GM21619 (cell line): Measurements from ENCODE around the gene PARP12.

ENCODE experiments used
- ATAC-seq: cut with Tn5 transposase; IDR thresholded peaks from one replicate; pipeline ENCODE4 v1.9.1; 2021; ENCODE audit not compliant: unreplicated experiment

PARP12 gene

GRCh38 chr7:140017034-140017433 is 45.7 kb downstream of the PARP12 start:
- ATAC-seq, result no peak

- no peak for ATAC-seq
These were observed 46.2 kb downstream of the PARP12 start for GRCh38 chr7:140016540-140016939.

GRCh38 chr7:140015471-140015970 is 47.2 kb downstream of the PARP12 start:
- ATAC-seq, result no peak

GRCh38 chr7:140014123-140014522 is 48.6 kb downstream of the PARP12 start:
- ATAC-seq, result no peak

- ATAC-seq, result no peak
These were observed 49.1 kb downstream of the PARP12 start for GRCh38 chr7:140013676-140014075.

GRCh38 chr7:140010194-140010895 is 52.4 kb downstream of the PARP12 start:
- no peak for ATAC-seq

- ATAC-seq, result no peak
These were observed 53.0 kb downstream of the PARP12 start for GRCh38 chr7:140009735-140010134.

GRCh38 chr7:140008755-140009610 is 53.8 kb downstream of the PARP12 start:
- no peak for ATAC-seq

- no peak for ATAC-seq
These were observed 55.6 kb downstream of the PARP12 start for GRCh38 chr7:140007051-140007690.

- no peak for ATAC-seq
These were observed 56.2 kb downstream of the PARP12 start for GRCh38 chr7:140006600-140006999.

- no peak for ATAC-seq
These were observed 56.8 kb downstream of the PARP12 start for GRCh38 chr7:140005754-140006503.

- no peak for ATAC-seq
These were observed 57.4 kb downstream of the PARP12 start for GRCh38 chr7:140005341-140005740.

GRCh38 chr7:140004672-140005071 is 58.1 kb downstream of the PARP12 start:
- no peak for ATAC-seq

- no peak for ATAC-seq
These were observed 58.8 kb downstream of the PARP12 start for GRCh38 chr7:140003913-140004382.

GRCh38 chr7:140000666-140001268 is 62.0 kb downstream of the PARP12 start:
- no peak for ATAC-seq

- no peak for ATAC-seq
These were observed 63.2 kb downstream of the PARP12 start for GRCh38 chr7:139999516-139999915.

- no peak for ATAC-seq
These were observed 64.2 kb downstream of the PARP12 start for GRCh38 chr7:139998572-139998971.

- no peak for ATAC-seq
These were observed 67.5 kb downstream of the PARP12 start for GRCh38 chr7:139995017-139995915.

- no peak for ATAC-seq
These were observed 68.4 kb downstream of the PARP12 start for GRCh38 chr7:139994356-139994755.
